Measurements from ENCODE around the gene TMEM11.

DNA sequence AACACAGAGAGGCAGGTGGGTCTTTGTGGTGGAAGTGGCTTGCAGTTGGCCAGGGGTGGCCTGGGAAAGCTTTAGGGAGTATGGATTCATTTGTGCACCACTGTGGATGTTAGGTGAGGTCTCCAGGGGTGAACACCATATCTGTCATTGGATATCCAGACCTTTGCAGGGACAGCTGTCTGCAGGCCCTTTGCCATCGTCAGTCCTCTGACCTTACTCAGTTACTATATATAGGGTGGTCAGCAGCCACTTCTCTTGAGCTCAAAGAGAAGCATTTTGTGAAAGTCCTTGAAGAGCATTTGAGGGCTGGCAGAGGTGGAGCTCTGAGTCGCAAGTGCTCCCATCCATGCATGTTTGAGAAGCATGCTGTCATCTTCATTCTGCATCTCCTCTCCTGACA is 40.4 kb downstream of the TMEM11 start:
- TF ChIP-seq EZH2 (IDR thresholded peaks at IDR 0.05; ENCODE audit: insufficient read depth, poor library complexity, severe bottlenecking) (no peak), EZH2phosphoT487 (IDR thresholded peaks at IDR 0.05; ENCODE audit: insufficient read depth, low read depth) (no peak)

All from GM23248 (cell line).